Spleen (tissue), 7 donors: ENCODE results near the gene ISG20.

ENCODE experiments used
- POLR2A ChIP-seq, 3 donors: fragments of 450-650 bp; IDR thresholded peaks; one replicate each; pipeline ENCODE4 v1.5.1; 2017; ENCODE audit warnings: antibody characterized with exemption in 3 of 3, mild to moderate bottlenecking in 1 of 3
- POLR2AphosphoS5 ChIP-seq, 3 donors: sonication (generic); formaldehyde crosslinking; IDR thresholded peaks; one replicate each; pipeline ENCODE4 v1.5.1; 2017; ENCODE audit warnings: antibody characterized with exemption in 3 of 3
- TF ChIP-seq, protein P1 (sequence below), 11 experiments: fragments of 200-600 bp in 7 of 11; fragments of 450-650 bp in 4 of 11; sonication (generic) in 4 of 11; IDR thresholded peaks in 8 of 11; conservative IDR thresholded peaks in 3 of 11; 1 replicate in 7 of 11; 2 replicates in 4 of 11; pipeline versions ENCODE4 v1.4.0 to v1.8.0; 2016 to 2021; ENCODE audit warnings: antibody characterized with exemption in 11 of 11, inconsistent platforms in 4 of 11, mild to moderate bottlenecking in 1 of 11
- donor health status: DM: no; HTN: no; CAD: no; lungs with moderate emphysema.
- donor health status: DM: no; HTN: no; CAD: no.
- donor health status: DM: no; HTN: no; CAD: no.

DNA sequence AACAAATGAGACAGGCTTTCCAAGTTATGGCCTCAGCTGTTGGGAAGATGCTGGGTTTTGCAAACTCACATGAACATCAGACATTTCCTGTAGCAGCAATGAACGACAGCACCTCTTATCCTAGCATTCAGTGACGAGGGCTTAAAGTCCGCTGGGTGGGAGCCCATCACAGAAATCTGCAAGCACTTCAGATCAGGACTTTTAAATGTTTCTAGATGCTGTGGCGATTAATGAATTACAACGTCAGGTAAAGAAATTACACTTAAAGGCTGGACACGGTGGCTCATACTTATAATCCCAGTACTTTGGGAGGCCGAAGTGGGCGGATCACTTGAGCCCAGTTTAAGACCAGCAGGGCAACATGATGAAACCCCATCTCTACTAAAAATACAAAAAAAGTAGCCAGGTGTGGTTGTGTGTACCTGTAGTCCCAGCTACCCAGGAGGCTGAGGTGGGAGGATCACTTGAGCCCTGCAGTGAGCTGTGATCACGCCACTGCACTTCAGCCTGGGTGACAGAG, 13.8 kb upstream of the ISG20 start:
- TF ChIP-seq, protein P1, sequence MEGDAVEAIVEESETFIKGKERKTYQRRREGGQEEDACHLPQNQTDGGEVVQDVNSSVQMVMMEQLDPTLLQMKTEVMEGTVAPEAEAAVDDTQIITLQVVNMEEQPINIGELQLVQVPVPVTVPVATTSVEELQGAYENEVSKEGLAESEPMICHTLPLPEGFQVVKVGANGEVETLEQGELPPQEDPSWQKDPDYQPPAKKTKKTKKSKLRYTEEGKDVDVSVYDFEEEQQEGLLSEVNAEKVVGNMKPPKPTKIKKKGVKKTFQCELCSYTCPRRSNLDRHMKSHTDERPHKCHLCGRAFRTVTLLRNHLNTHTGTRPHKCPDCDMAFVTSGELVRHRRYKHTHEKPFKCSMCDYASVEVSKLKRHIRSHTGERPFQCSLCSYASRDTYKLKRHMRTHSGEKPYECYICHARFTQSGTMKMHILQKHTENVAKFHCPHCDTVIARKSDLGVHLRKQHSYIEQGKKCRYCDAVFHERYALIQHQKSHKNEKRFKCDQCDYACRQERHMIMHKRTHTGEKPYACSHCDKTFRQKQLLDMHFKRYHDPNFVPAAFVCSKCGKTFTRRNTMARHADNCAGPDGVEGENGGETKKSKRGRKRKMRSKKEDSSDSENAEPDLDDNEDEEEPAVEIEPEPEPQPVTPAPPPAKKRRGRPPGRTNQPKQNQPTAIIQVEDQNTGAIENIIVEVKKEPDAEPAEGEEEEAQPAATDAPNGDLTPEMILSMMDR (IDR thresholded peaks at IDR 0.05 in 8 of 11, conservative IDR thresholded peaks at IDR 0.05 in 3 of 11): no peak
- TF ChIP-seq POLR2A (IDR thresholded peaks at IDR 0.05): no peak
- TF ChIP-seq POLR2AphosphoS5 (IDR thresholded peaks at IDR 0.05): no peak
